OCI-M2 (cell line): ENCODE results near the gene FOXA2.
"Not testable (repeated sequence)": the region's sequence is repeated elsewhere in the genome, so short reads cannot be mapped to it uniquely, and the experiment has no call there.

Experiments used
- DNase-seq: peaks from one replicate; lab custom pipeline; 2025; ENCODE audit not compliant: unreplicated experiment; lab: John Stamatoyannopoulos, UW

Gene FOXA2

DNA sequence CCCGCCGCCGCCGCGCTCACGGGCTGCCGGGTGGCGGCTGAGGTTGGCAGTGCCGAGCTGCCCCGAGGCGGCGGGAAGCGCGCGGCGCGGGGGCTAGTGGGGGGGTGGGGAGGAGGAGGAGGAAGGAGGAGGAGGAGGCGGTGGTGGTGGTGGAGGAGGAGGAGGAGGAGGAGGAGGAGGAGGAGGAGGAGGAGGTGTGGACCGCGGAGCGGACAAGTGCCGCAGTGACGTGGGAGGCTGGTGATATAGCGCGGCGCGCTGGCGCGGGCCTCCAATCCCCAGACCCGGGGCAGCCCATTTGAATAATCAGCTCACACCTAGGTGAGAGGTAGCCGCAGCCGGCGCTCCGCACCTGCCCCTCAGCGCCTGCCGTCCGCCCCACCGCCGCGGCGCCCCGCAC is at the start of gene FOXA2:
Gene FOXA2, minus strand, starts transcription at position 51 of the 400 bp plus-strand sequence. CDS start 294 bp downstream, outside the sequence.
- no peak for DNase-seq

DNA sequence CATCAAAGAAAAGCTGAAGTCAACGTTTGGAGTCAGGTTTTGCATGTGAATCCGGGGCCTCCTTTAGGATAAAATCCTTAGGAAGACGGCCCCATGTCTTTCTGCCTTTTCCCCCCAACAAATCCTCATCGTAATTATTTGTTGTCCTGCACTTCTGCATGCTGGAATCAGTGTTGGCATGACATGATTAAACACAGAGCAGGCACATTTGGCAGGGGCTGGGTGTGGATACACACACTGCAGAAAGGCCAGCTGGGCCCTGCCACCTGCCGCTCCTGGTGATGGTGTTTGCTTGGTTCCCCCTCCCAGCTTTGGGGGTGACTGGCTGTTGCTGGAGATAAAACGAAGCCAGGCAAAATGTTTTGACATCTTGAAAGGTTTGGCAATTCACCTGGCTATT is 46.3 kb upstream of the FOXA2 start:
- no peak for DNase-seq

- no peak for DNase-seq
These were observed 45.6 kb upstream of the FOXA2 start for GRCh38 chr20:22629927-22630326.

DNA sequence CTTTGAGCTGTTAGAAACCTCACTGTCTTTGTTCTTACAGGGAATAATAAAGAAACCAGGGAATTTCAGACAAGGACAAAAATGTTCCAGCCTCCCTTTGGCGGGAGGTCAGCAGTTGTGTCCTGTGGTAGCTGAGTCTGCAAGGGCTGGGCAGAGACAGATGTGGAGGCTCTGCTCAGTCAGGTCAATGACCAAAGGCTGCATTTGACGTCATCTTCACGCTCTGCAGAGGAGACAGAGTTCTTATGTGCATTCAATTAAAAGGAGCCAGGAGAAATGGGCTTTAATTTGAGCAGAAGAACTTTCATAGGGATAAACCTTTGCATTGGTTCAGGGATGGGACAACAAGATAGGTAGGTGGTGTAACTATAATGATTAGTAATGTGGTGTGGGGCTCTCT is 45.1 kb upstream of the FOXA2 start:
- DNase-seq, result no peak

- no peak for DNase-seq
These were observed 42.1 kb upstream of the FOXA2 start for GRCh38 chr20:22626496-22626895.

GRCh38 chr20:22623211-22623610 is 38.8 kb upstream of the FOXA2 start:
- no peak for DNase-seq

GRCh38 chr20:22620342-22620741 is 36.0 kb upstream of the FOXA2 start:
- DNase-seq, result no peak

DNA sequence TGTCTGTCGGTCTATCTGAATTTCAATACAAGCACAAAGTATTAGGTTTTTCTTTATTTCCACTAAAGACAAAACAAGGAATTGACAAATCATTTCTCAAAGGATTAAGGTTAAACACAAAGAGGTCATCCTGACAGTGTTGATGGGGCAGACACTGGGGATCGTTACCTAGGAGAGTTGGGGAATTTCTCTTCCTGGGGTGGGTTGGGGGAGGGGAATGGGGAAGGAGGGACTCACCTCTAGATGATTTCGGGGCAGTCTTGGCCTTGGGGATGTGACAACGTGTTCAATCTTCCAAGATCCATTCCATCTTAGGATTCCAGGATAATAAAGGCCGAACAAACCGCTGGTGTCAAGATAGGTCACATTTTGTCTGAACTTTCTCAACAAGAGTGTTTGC is 35.4 kb upstream of the FOXA2 start:
- DNase-seq, result no peak

- DNase-seq, result no peak
These were observed 34.9 kb upstream of the FOXA2 start for GRCh38 chr20:22619272-22619671.

DNA sequence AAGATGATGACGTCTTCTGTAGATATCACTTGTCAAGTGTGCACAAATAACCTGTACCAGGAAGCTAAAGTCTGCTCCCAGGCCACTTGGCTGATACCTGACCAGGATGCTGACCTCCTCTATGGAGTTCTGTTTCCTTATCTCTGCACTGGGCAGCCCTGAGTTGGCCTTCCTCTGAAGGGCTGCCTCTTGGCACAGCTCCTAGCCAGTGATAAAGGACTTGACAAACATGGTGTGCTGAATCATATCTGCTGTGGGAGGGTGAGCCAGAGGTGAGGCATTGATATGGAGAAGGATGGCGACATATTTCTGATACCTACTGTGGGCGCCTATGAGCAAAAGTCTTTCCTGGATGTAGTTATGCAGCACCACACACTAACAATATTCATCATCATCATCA is 32.8 kb upstream of the FOXA2 start:
- no peak for DNase-seq

GRCh38 chr20:22616551-22616950 is 32.2 kb upstream of the FOXA2 start:
- no peak for DNase-seq

- DNase-seq, result no peak
These were observed 31.1 kb upstream of the FOXA2 start for GRCh38 chr20:22615425-22615824.

- DNase-seq, result no peak
These were observed 27.3 kb upstream of the FOXA2 start for GRCh38 chr20:22611636-22612035.

DNA sequence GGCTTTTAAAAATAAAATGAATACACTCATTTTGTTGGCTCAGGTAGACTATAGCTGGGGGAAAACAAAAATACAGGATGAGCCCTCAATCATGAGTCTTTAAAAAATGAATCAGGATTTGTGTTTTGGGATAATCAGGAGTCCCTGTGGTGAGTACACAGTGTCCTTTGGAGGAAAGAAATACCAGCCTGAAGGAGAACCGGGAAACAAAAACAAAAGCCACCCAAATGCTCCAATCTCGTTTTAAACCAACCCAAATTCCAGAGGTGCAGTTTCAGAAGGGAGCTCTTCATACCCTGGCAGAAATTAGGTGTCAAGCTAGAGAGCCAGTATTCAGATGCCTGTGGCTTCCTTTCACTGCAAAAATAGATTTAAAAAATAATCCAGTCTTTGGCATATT is 23.3 kb upstream of the FOXA2 start:
- no peak for DNase-seq

GRCh38 chr20:22604815-22605214 is 20.4 kb upstream of the FOXA2 start:
- DNase-seq, result no peak

GRCh38 chr20:22601361-22602141 is 17.2 kb upstream of the FOXA2 start:
- DNase-seq, result no peak

GRCh38 chr20:22599258-22599657 is 14.9 kb upstream of the FOXA2 start:
- not testable (repeated sequence) for DNase-seq

DNA sequence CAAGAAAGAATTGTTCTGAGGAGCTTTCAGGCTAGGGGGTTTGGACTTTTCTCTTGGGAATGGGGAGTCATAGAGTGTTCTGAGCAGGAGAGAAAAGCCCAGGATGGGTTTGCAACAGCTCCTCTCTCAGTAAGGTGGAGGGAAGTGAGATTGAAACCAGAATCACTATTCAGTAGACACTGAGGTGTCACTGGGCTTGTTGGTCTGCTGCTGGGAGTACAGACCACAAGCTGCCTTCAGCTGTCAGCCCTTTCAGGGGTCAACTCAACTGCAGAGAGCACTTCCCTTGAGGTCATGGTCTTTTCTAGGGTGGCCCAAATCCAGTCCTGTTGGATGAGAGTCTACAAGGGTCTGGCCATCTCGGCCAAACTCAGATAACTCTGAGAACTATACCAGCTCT is 12.9 kb upstream of the FOXA2 start:
- no peak for DNase-seq

GRCh38 chr20:22590662-22591061 is 6.3 kb upstream of the FOXA2 start:
- no peak for DNase-seq

DNA sequence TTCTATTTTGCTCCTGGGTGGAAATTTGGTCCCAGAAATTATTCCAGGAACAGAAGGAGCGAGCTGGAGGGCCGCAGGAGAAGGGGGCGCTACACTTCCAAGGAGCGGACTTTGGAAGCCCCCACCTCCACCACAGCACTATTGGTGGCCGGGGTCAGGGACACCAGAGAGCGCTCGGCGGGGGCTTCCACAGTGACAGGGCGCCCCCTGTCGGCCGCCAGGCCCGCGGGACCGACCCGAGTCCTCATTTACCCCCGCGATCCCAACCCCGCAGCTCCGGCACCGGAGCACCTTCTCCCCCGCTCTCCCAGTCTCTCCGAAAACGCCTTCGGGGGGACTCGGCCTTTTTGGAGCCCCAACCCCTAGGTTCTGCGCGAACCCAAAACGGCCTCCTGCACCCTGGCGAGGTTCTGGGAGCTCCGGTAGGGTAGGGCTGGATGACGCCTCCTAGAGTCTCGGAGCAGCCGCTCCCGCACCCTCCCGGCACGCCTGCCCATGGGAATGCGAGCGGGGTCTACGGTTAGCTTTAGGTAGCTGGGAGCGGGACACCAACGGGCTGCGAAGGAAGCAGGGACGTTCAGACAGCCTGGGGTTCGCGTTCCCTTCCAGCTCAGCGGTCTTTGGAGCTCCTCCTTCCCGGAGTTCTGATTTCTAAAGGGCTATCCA is 2.4 kb upstream of the FOXA2 start:
- DNase-seq, result no peak

GRCh38 chr20:22585786-22586493 is 1.6 kb upstream of the FOXA2 start:
- no peak for DNase-seq
